Motor neuron (in vitro differentiated cells): ENCODE results near the gene GTF2I. TPM values are rescaled to one million over a fixed set of nuclear protein-coding genes. Genes with fewer than 3 reads are reported as not detected.
A peak's percentile ranks its signal among the peaks of the same experiment; 100 is the strongest.
"Not testable (repeated sequence)": the region's sequence is repeated elsewhere in the genome, so short reads cannot be mapped to it uniquely, and the experiment has no call there.

Experiments
- ATAC-seq, 8 experiments: fragments of 200-7000 bp; cut with Tn5 transposase; replicated peaks in 6 of 8; 2 replicates each; pipeline ENCODE4 v1.8.0; 2021; ENCODE audit warnings: mild to moderate bottlenecking in 8 of 8, moderate library complexity in 8 of 8
- H3K27ac ChIP-seq, 2 donors: fragments of 250-450 bp; sonication (Bioruptor Pico); 2 replicates each; pipeline ENCODE4 v1.9.0; 2021; ENCODE audit warnings: antibody characterized with exemption in 2 of 2, mild to moderate bottlenecking in 2 of 2, moderate library complexity in 1 of 2
- H3K4me1 ChIP-seq, 2 donors: fragments of 250-450 bp; sonication (Bioruptor Pico); replicated peaks in 1 of 2; 2 replicates each; pipeline ENCODE4 v1.6.1; 2021; ENCODE audit warnings: antibody characterized with exemption in 2 of 2, mild to moderate bottlenecking in 2 of 2, moderate library complexity in 1 of 2
- H3K4me3 ChIP-seq, 5 donors: fragments of 250-450 bp; sonication (Bioruptor Pico); 2 replicates each; pipeline ENCODE4 v1.9.0; 2021; ENCODE audit warnings: antibody characterized with exemption in 5 of 5, mild to moderate bottlenecking in 5 of 5, moderate library complexity in 4 of 5
- WGBS, 10 experiments: fragments of 450-650 bp; shearing (Covaris generic); methylation state at CpG; one replicate each; pipeline ENCODE4 v1.0.0; 2022; 5-methylcytosine and 5-hydroxymethylcytosine counted together
- in situ Hi-C, 9 experiments: fragments of 400-800 bp; cut with MboI; loops; one replicate each; pipeline ENCODE4 v1.15.0; 2021; ENCODE audit warnings: low sequenced_read_pairs in 9 of 9, low pct_unique_long_range_greater_than_20kb in 2 of 9; ENCODE audit not compliant: unreplicated experiment in 9 of 9
- total RNA-seq, 8 experiments: library from RNA; unstranded; fragments of 300-600 nt; gene quantifications; 2 replicates each; pipeline versions ENCODE4 v1.2.3 to v1.2.4, GENCODE V29; 2022

The GTF2I gene
- total RNA-seq, 8 experiments from 2014 or later = 77.9 to 293 (median 117) TPM

DNA sequence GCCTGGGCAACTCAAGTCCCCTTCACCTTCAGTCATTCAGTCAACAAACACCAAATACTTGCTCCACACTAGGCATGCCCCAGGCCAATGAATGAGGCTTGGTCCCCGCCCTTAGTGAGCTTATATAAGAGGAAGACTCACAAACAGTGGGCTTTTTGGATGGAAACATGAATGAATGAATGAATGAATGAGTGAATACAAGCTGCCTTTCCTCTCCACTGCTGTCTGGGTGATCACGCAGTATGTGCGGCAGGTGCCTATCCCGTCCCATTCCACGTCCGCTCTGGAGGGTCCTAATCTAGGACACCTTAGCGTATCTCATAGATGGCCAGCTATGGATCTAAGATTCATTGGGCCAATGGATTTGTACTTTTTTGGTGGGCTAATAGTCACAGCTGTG lies 19.8 kb upstream of the GTF2I start:
- ATAC-seq = no peak
- in situ Hi-C loops = no loop called here
- WGBS, 10 experiments = 60 to 100% (median 92%) methylated on average over 1 to 7 of the region's 7 CpGs; no CpG with 5 or more reads in 5 of the 10 experiments
- no peaks in the 10 kb centered on the region for H3K4me1 ChIP-seq
- H3K27ac ChIP-seq = no peak overlapping the region
- H3K4me3 ChIP-seq = no peak overlapping the region

DNA sequence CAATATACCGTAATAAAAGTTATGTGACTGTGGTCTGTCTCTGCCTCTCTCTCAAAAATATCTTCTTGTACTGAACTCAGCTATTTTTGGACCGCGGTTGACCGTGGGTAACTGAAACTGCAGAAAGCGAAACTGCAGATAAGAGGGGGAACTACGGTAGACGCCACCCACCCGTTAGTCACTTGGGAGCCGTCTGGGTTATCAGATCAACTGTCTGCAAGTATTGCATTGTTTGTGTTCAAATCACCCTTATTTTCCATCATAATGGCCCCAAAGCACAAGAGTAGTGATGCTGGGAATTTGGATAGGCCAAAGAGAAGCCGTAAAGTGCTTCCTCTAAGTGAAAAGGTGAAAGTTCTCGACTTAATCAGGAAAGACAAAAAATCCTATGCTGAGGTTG lies 7.5 kb upstream of the GTF2I start:
- peaks cover 0 to 13% of the 10 kb centered on the region in 2 donors for H3K4me1 ChIP-seq
- H3K4me3 ChIP-seq, in situ Hi-C loops, H3K27ac ChIP-seq: not testable (repeated sequence)
- 45 to 100% (median 89%) methylated on average over 1 to 6 of the region's 11 CpGs; no CpG with 5 or more reads in 3 of the 10 experiments for WGBS, 10 experiments
- ATAC-seq = peak in 3 of 8 experiments; percentile 20 to 43 (median 39)

DNA sequence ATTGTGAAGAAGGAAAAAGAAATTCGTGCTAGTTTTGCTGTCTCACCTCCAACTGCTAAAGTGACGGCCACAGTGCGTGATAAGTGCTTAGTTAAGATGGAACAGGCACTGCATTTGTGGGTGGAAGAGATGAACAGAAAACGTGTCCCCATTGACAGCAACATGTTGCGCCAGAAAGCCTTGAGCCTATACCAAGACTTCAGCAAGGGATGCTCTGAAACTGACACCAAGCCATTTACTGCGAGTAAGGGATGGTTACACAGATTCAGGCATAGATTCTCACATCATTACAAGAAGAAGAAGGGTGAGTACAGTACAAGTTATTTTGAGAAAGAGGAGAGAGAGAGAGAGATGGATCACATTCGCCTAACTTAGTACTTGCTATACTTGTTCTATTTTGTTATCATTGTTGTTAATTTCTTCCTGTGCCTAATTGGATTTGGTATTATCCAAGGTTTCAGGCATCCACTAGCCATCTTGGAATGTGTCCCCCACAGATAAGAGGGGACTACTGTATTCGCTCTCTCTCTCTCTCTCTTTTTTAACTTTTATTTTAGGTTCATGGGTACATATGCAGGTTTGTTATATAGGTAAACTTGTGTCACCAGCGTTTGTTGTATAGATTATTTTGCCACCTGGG lies 6.9 kb upstream of the GTF2I start:
- WGBS, 10 experiments = 64 to 100% (median 81%) methylated on average over 1 to 4 of the region's 9 CpGs
- in situ Hi-C loops, H3K27ac ChIP-seq, H3K4me3 ChIP-seq: not testable (repeated sequence)
- H3K4me1 ChIP-seq = peaks cover under 1 to 15% of the 10 kb centered on the region in 2 donors
- ATAC-seq = peak in 3 of 8 experiments; percentile 34 to 42 (median 40)

DNA sequence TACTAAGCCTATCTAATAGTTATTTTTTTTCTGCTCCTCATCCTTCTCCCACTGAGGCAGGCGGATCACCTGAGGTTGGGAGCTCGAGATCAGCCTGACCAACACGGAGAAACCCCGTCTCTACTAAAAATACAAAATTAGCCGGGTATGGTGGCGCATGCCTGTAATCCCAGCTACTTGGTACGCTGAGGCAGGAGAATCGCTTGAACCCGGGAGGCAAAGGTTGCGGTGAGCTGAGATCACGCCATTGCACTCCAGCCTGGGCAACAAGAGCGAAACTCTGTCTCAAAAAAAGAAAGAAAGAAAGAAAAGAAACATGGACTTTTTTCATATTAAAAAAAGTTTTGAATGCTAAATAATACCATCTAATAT lies 6.4 kb upstream of the GTF2I start:
- peaks cover 4 to 20% of the 10 kb centered on the region in 2 donors for H3K4me1 ChIP-seq
- ATAC-seq, in situ Hi-C loops, H3K4me3 ChIP-seq, H3K27ac ChIP-seq: not testable (repeated sequence)
- 78 to 93% (median 92%) methylated on average over 1 to 11 of the region's 12 CpGs; no CpG with 5 or more reads in 3 of the 10 experiments for WGBS, 10 experiments

DNA sequence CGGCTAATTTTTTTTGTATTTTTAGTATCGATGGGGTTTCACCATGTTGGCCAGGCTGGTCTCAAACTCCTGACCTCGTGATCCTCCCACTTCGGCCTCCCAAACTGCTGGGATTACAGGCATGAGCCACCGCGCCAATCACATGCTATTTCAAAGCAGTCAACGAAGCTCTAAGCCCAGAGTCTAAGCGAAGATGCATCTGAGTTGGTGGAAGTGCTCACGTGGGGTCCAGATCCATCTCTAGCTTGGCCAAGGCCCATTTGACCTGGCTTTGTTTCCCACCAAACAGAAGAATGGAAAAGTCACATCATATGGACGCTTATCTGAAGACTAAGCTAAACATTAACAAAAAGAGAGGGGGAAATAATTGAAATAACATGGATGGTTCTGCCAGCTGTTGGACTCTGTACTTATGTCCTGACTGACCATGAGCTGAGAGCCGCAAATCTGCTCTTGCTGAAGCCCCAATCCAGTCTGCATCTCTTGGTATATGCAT lies 3.8 kb upstream of the GTF2I start:
- WGBS, 10 experiments = 76 to 100% (median 90%) methylated on average over 2 to 11 of the region's 11 CpGs; no CpG with 5 or more reads in 2 of the 10 experiments
- in situ Hi-C loops = no loop called here
- H3K27ac ChIP-seq = no peak overlapping the region

DNA sequence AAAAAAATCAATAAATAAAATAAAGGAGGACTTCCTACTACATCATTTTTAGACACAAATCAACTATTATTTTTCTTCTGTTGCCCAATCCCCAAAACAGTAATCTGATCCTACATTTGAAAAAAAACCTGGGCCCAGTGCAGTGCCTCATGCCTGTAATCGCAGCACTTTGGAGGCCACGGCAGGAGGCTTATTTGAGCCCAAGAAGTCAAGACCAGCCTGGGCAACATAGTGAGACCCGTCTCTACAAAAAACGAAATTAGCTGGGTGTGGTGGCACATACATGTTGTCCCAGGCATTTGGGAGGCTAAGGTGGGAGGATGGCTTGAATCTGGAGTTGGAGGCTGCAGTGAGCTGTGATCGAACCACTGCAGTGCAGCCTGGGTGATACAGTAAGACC lies 2.7 kb upstream of the GTF2I start:
- Histone ChIP-seq H3K4me1 (peaks cover 14 to 23% of the 10 kb centered on the region in 2 donors), H3K27ac (no peak overlapping the region), H3K4me3 (no peak overlapping the region)
- WGBS, 10 experiments = 56 to 100% (median 100%) methylated on average over 1 to 4 of the region's 5 CpGs; no CpG with 5 or more reads in 5 of the 10 experiments
- in situ Hi-C loops = no loop called here
- ATAC-seq = no peak

More for the DNA sequence above, 3.8 kb upstream of the GTF2I start:
- no peak overlapping the region for H3K4me3 ChIP-seq
- ATAC-seq = no peak
- H3K4me1 ChIP-seq = peaks cover 4 to 19% of the 10 kb centered on the region in 2 donors

DNA sequence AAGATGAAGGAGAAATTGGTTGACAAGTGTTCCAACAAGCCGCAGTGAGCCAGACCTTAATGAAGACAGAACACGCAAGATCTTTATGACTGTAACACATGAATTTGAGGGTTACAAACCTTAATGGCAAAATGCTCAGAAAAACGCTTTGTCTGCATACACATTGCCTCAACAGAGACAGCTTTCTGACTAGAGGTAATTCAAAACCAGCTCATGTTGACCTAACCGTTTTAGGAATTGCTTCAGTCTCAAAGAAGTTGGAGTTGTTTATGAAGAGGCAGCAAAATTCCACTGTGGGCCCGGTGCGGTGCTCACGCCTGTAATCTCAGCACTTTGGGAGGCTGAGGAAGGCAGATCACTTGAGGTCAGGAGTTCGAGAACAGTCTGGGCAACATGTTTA lies 2.2 kb upstream of the GTF2I start:
- Histone ChIP-seq H3K4me1 (peaks cover 19 to 25% of the 10 kb centered on the region in 2 donors), H3K27ac (no peak overlapping the region), H3K4me3 (no peak overlapping the region)
- no peak for ATAC-seq
- in situ Hi-C loops = no loop called here
- WGBS, 10 experiments = 61 to 94% (median 91%) methylated on average over 1 to 8 of the region's 8 CpGs; no CpG with 5 or more reads in 1 of the 10 experiments

DNA sequence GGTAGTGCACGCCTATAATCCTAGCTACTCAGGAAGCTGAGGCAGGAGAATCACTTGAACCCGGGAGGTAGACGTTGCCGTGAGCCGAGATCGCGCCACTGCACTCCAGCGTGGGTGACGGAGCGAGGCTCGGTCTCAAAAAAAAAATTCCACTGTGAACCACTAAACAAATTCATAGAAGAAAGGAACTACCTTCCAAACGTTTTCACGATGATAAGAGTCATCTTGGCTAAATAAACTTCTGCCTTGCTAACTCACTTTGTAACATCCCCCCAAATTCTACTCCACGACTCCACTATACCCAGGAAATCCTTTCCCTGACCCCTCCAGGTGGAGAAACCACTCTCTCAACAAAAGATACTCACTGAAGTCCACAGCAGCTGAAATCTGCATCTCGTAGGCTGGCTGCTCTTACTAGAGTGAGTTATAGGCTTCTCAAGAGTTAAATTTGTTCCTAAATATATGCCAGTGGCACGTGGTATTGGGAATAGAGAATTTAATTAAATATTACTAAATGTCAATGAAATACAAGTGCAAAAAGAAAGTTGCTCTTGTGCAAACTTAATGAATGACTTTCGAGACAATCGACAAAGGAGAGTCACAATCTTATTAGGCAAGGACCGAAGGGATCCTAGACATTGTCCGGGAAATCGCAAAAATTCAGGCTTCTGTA lies 1.6 kb upstream of the GTF2I start:
- Histone ChIP-seq H3K4me3 (peak overlapping the region; percentile 51 to 94 (median 77)), H3K27ac (peak overlapping the region; percentile 98 to 99), H3K4me1 (peaks cover 19 to 27% of the 10 kb centered on the region in 2 donors)
- WGBS, 10 experiments = 8 to 100% (median 44%) methylated on average over 1 to 19 of the region's 21 CpGs
- ATAC-seq = no peak
- in situ Hi-C loops = no loop called here

DNA sequence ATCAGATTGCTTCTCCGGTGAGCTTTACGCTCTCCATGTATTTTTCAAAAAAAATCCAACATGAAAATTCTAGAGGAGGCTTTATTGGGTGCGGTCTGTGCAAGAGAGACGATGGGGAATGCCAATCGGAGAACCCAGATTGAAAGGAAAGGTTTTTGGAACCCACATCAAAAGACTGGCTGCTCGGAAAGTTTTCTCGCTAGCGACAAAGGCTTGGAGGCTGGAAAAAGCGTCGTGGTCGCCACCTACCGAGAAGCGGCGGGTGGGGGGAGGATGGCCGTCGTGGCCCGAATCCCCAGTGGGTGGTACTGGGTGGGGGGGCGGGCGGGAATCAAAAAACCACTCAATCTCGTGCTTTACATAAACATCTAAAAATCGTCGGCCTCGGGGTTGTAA lies 1.1 kb upstream of the GTF2I start:
- Histone ChIP-seq H3K27ac (peak overlapping the region; percentile 98 to 99), H3K4me3 (peak overlapping the region; percentile 51 to 94 (median 77)), H3K4me1 (peaks cover 19 to 27% of the 10 kb centered on the region in 2 donors)
- ATAC-seq = no peak
- 0 to 10% (median 0%) methylated on average over 1 to 9 of the region's 23 CpGs; no CpG with 5 or more reads in 3 of the 10 experiments for WGBS, 10 experiments
- in situ Hi-C loops = no loop called here

DNA sequence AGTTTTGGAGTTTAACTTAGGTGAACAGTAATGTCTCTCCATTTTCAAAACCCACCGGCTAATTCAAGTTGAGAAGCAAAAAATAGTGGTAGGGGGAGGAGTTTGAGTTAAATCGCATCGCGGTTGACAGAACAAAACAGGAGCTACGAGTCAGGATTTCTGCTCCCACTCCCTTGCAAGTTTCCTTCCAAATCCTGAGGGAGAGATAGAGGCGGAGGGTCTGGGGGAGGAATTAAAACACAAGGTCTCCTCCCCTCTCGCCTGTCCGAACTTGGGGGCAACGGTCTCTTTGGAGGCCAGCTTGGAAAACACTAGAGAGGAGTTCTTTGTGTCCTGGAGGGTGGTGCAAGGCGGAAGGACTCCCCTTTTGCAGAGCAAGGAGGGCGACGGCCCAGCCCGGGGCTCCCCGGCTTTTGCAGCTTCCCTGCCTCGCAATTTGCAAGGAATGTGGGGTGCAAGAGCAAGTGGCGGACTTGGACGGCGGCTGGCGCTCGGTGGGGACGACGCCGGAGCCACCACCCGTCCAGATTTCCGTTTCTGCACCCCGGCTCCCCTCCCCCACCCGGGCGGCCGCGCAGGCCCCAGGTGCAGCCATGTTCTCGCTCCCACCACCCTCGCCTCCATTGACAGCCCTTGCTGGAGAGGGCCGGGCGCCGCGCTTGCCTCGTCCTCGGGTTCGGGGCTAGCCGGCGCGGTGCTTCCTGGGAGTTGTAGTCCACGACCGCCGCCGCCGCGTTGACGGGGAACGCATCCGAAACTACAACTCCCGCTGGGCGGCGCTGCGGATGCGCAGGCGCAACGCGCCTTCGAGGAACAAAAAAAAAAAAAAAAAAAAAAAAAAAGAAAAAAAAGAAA lies 454 bp upstream of the GTF2I start:
- Histone ChIP-seq H3K4me1 (peaks cover 19 to 24% of the 10 kb centered on the region in 2 donors), H3K27ac (peak overlapping the region; percentile 99), H3K4me3 (peak overlapping the region; percentile 65 to 94 (median 77))
- 0 to 7% (median 0%) methylated on average over 1 to 20 of the region's 60 CpGs; no CpG with 5 or more reads in 1 of the 10 experiments for WGBS, 10 experiments
- ATAC-seq = peak; percentile 70 to 84 (median 78)
- in situ Hi-C loops = no loop called here

DNA sequence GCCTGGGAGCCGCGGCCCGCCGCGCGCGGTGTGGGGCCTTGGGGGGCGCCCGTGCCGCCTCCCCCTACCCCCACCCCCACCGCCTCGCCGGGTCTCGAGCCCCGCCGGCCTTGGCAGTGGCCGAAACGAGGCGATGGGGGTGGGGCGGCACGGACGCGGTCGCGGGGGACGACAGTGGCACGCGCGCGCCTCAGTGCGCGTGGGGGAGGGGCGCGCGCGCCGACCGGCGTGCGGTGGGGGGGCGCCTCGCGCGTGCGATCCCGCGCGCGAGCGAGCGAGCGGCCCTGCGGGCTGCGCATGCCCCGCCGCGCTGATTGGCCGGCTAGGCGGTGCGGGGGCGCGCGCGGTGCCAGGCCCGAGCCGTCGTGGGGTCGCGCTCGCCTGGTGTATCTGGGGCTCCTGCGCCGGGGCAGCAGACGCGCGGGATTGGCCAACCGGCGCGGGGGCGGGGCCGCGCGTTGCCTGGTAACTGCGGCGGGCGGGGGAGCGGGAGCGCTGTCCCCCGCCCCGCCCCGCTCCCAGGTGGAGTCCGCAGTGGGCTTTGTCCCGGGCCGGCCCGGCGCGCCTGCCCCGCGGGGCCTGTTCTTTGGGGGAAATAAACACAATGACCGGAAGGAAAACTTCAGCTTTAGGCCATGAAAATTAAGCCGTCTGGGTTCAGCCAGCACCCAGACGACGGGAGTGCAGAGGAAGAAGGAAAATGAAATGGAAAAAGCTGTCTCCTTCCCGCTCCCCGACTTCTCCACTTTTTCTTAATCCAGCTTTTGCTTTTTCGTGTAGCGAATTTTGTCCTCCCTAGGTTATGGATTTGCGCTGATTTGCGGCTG lies 873 bp downstream of the GTF2I start:
- in situ Hi-C loops = no loop called here
- peak overlapping the region; percentile 99 for H3K27ac ChIP-seq
- H3K4me1 ChIP-seq = peaks cover 20 to 24% of the 10 kb centered on the region in 2 donors
- H3K4me3 ChIP-seq = peak overlapping the region; percentile 65 to 94 (median 77)
- peak; percentile 68 to 86 (median 82) for ATAC-seq
- WGBS, 10 experiments = 0 to 17% (median 4%) methylated on average over 3 to 13 of the region's 108 CpGs; no CpG with 5 or more reads in 3 of the 10 experiments

DNA sequence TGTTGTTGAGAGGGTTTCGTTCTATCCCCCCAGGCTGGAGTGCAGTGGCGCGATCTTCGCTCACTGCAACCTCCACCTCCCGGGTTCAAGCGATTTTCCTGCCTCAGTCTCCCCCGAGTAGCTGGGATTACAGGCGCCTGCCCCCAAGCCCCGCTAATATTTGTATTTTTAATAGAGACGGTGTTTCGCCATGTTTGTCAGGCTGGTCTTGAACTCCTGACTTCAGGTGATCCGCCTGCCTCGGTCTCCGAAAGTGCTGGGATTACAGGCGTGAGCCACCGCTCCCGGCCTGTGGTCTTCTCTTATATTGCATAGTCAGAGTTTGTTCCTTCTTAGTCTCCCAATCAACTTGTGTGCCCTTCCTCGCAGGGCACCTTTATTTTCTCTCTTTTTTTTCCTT lies 2.7 kb downstream of the GTF2I start:
- H3K4me1 ChIP-seq = peaks cover 24 to 29% of the 10 kb centered on the region in 2 donors
- H3K27ac ChIP-seq, ATAC-seq, in situ Hi-C loops: not testable (repeated sequence)
- 46 to 87% (median 68%) methylated on average over 2 to 18 of the region's 18 CpGs; no CpG with 5 or more reads in 1 of the 10 experiments for WGBS, 10 experiments
- peak overlapping the region in 2 of 5 donors; percentile 8 to 11 for H3K4me3 ChIP-seq
